CD4-positive, alpha-beta T cell treated with Interleukin-6 for 4 hours (primary cell): ENCODE measurements around the gene NIF3L1.
"Not testable (repeated sequence)": the region's sequence is repeated elsewhere in the genome, so short reads cannot be mapped to it uniquely, and the experiment has no call there.

Experiments used
- DNase-seq: peaks from one replicate; pipeline ENCODE4 v3.0.0-alpha.2; 2020; ENCODE audit warnings: mixed read lengths

The NIF3L1 gene

DNA sequence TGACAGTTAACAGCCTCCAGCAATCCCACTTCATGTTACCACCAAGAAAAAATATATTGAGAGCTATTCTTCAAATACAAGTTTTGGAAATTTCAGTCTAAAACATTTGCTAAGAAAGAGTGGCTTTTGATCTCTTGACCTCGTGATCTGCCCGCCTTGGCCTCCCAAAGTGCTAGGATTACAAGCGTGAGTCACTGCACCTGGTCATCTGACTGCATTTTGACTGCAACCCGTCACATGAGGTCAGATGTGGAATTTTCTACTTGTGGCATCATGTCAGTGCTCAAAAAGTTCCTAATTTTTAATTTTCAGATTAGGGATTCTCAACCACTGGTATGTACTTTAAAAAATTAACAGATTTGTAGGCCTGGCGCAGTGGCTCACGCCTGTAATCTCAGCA is 15.6 kb upstream of the NIF3L1 start:
- DNase-seq = no peak

DNA sequence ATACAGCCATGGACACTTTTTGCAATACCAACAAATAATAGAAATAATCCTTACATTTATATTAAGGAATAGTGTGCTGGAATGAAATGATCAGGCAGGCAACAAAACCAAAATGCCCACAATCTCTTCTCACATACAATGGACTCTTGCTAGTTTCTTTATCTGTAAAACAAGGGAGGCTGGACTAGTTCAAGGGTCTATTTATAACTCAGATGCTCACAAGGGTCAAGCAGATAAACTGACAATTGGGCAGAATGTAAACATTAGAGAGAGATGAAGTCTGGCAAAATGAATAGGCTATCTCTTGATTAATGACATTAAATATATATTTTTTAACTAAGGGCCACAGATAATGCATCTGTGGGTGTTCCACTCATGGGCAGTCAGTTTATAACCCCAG is 11.7 kb upstream of the NIF3L1 start:
- DNase-seq = no peak

DNA sequence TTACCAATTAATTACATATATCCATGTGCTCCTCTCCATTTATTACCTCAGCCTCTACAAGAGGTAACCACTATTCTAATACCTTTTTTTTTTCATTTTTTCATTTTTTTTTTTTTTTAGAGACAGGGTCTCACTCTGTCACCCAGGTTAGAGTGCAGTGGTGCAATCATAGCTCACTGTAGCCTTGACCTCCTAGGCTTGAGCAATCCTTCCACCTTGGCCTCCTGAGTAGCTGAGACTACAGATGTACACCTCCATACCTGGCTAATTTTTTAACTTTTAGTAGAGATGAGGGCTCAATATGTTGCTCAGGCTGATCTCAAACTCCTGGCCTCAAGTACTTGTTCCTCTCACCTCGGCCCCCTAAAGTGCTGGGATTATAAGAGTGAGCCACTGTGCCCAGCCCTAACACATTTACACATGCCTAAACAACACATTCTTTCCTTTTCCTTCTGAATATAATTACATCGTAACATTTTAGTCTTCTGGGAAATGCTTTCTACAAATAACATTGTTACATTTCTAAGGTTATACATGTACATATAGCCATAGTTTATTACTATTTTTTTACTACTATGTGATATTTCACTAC is 10.8 kb upstream of the NIF3L1 start:
- no peak for DNase-seq

DNA sequence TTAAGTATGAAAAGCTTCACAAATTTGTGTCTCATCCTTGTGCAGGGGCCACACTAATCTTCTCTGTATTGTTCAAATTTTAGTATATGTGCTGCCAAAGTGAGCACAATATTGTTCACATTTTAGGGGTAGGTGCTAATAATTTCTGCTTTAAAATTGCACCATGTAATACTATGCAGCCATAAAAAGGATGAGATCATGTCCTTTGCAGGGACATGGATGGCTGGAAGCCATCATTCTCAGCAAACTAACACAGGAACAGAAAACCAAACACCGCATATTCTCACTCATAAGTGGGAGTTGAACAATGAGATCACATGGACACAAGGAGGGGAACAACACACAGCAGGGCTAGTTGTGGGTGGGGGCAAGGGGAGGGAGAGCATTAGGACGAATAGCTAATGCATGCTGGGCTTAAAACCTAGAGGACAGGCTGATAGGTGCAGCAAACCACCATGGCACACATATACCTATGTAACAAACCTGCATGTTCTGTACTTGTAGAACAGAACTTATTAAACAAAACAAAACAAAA is 7.4 kb upstream of the NIF3L1 start:
- DNase-seq = not testable (repeated sequence)

DNA sequence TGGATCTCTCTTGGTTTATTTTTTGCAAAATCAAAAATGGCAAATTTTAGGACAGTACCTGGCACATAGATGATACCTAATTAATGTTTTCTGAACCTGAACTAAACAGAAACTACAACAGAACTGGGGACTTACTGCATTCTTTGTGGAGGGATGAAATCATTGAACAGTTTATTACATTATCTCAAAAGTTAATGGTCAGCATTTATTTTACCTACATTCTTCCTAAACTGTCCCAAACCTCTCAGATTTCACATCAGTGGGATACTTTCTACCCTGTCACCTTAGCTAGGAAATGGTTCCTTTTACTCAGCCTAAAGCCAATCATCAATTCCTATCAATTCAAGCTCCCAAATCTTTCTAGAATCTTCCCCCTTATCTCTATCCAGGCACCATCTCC is 10.3 kb downstream of the NIF3L1 start:
- DNase-seq = no peak

DNA sequence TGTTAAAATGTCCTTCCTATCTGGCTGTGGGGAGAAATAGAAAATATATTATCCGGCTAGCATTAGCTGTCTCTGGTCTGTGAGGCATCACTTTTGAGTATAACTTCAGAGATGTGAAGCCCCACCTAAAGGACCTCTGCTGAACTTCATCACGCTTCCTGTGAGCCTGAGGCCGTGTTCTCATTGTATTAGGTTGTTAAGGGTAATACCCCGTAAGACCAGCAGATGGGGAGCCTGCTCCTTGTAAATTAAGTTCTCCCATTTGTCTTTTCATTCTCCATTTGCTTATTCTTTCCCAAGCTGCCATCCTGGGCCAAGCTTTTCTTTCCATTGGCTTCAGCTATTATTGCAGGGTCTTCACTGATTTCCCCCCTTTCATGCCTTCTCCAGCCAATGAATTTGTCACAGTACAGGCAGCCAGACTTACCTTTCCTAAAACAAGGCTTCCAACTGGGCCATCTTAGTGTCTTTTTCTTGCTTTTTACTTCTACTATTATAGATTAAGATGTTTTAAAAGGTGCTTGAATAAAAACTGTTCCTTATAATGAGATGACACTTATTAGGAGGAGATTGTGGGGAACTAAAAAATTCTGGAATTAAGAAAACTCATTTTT is 12.4 kb downstream of the NIF3L1 start:
- peak; percentile 76 for DNase-seq

DNA sequence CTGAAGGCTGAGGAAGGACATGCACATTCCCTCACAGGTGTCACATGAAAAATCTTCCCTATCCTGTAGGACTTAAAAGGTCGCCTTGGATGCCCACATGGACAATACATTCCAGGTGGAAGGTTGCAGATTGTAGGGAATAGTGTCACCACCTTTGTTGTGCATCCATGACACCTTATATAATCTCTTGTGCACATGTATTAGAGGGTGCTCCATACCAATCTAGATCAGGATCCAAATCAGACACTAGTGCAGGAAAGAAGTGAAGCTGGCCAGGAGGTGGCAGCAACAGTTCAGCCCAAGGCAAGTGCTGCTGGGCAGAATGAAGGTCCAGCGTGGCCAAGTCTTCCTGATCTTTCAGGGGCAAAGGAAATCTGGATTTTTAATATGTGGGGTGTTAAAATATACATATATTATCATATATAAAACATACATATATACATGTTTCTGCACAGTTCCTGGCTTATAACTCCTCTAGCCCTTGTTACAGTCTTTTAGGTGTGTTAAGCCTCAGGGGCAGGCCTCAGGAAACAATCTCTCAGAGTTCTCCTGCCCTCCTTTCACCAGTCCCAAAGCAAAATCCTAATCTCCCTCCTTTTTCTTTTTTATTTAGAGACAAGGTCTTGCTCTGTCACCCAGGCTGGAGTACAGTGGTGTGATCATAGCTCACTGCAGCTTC is 16.6 kb downstream of the NIF3L1 start:
- DNase-seq = peak; percentile 57

DNA sequence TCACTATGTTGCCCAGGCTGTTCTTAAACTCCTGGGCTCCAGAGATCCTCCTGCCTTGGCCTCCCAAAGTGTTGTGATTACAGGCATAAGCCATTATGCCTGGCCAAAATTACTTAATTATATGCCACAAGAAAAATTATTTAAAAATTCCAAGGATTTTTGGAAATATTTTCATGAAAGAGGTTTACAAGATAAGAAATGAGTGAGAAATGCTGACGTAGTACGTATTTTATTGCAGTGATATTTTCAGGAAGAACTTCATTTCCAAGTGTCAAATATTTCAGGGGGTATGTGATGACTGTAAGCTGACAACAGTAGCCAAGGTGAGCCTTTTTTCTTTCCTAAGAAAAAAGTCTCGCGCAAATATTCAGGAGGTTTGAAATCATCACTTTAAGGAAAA is 20.8 kb downstream of the NIF3L1 start:
- no peak for DNase-seq

DNA sequence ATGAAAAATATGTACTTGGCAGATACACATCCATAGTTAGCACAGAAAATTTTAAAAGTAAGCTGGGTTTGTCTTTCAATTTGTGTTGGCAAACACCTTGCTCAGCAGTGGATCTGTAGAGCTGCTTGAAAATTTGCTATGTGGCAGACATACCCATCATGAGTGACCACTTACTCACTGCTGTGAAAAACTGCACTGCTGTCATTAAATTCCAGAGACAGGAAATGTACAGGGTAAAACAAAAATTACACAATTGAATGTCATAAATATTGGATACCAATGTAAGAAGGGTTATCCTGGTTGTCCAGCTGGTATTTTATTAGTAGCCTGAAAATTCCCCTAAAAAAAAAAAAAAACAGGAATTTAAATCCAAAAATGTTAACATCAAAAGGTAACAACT is 24.5 kb downstream of the NIF3L1 start:
- DNase-seq = no peak

DNA sequence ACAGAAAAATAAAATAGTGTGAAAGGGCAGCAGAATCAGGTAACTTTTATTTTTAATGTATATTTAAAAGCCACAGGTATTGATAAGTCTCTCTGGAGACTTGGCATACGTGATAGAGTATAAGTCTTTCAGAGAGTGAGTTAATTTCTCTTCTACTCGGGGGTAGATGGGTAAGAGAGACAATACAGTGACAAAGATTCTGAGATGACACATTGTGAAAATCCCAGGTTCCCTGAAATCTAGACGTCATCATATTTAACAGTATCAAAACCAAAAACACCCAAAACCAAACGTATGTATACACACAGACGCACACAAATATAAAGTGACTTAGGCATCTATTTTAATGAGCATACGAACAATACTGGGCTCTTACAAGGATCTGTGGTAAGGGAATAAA is 33.3 kb downstream of the NIF3L1 start:
- no peak for DNase-seq

DNA sequence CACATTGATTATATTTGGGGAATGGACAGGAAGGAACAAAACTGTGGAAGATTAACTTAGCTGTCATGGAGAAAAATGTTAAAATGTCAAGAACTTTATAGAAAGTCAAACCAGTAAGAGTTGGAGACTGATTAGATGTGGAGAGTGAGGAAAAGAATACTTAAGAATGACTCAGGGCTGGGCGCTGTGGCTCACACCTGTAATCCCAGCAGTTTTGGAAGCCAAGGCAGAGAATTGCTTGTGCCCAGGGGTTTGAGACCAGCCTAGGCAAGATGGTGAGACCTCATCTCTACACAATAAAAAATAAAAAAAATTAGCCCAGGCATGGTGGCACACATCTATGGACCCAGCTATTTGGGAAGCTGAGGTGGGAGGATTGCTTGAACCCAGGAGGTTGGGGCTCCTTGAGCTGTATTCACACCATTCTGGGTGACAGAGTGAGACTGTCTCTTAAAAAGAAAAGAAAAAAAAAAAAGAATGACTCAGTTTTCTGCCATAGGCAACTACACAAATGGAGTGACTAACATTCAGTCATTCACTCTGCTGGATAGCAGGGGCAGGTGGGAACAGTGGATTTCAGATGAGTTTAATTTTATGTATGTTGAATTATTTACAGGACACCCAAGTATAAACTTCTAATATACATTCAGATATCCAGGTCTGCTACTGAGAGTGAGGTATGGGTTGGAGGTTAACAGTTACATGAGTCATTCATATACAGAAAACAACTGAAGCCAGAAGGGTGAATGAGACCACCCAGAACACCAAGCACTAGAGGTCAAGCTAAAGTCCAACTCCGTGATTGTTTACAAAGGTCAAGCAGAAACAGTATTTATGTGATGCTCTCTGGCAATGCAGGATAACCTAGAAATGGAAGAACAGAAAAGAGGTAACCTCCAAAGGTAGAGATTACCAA is 40.4 kb downstream of the NIF3L1 start:
- no peak for DNase-seq

DNA sequence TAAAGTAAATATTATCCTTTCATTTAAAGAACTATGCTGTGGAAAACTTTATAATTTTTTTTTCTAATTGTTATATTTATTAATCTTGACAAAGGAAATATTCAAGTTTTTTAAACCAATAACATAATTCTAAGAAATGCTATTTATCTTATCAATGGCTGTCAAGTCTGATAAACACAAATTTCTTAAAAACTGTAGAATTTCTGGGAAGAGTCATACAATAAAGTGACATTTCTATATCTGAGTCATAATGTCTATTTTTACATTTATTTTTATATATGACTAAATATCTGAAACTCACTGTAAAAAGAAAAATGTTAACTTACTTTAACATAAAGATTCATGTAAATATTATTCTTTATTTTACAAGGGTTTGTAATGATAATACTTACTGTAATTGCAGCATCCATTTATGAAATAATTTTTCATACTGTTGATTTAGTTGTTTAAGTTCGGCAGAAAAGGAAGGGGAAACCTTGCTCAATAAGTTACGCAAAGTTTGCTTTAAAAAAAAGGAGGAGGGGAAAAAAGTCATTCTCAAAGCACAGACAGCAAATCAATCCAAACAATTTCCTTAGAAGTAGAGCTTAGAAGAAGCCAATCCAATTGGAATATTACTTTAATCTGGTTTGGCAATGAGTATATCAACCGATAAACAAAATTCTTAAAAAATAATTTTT is 41.9 kb downstream of the NIF3L1 start:
- DNase-seq = no peak

DNA sequence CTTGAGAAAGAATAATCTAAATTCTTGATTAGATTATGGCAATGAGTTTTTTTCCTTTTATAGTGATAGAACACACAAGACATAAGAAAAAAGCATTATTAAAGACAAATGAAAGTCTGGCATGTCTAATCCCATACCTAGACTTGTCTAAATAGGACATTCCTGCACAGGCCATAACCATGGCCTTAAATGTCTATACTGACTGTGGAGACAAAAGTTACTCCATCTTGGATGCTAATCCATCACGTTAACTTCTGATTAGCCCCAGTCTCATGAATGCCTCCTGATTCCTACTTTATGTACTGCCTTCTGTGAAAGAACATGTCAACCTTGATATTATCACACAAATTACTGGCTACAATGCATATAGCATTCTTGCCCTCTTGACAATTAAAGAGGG is 50.7 kb downstream of the NIF3L1 start:
- DNase-seq = no peak

DNA sequence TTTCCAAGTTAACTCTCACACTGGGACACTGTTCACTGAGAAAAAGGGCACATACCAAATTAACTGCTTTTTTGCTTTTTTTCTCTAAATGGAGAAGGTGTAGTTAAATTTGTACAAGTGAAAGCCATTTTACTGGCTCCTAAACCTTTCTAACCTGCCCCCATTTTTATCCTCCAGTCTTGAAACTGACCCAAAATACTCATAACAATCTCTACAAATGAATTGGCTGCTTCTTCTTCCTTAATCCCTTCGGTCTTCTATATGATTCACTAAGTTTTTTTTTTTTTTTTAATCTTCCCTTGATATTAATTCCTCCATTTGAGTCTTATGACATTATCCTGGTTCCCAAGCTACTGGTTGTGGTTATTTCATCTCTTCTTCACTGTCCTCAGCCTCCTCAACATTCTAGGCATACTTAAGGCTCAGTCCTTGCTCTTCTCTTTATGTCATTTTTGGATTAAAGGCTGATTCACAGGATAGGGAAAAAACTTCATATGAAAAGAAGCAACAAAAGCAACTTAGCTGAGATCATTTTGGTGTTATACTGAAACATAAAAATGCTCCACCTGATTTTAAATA is 54.4 kb downstream of the NIF3L1 start:
- DNase-seq = no peak

DNA sequence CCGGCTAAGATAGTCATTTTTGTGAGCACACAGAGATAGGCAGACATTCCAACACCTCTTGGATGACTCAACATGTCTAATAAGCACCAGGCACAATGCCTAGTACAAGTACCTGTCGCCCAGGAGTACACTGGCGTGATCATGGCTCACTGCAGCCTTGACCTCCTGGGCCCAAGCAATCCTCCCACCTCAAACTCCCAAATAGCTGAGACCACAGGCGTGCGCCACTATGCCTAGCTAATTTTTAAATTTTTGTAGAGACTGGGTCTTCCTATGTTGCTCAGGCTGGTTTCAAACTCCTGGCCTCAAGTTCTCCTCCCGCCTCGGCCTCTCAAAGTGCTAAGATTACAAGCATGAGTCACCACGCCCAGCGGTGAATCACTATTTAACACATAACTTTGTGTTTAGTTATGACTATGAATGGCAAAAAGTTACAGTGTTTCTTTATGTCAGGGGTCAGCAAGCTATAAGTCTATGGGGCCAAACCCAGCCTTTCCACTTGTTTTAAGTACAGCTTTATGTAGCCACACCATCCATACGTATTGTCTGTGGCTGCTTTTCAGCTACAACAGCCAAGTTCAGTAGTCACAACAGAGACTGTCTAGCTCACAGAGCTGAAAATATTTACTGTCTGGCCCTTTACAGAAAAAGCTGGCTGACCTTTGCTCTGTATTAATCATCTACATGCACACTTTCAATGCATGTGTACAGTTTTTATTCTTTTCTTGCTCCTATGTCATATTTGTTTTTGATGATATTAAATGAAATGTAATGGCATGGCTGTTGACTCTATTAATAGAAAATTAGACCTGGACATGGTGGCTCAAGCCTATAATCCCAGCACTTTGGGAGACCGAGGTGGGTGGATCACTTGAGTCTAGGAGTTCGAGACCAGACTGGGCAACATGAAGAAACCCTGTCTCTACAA is 55.6 kb downstream of the NIF3L1 start:
- DNase-seq = peak; percentile 41

DNA sequence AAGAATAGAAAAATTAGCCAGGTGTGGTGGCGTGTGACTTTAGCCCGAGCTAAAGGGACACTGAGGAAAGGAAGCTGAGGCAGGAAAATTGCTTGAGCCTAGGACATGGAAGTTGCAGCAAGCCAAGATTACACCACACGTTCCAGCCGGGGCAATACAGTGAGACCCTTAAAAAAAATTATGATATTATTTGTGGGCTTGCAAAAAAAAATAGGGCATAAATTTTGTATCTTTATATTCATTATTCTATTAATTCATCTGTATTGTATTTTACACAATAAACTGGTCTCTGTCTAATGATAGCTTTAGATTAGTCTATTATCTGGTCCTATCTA is 56.2 kb downstream of the NIF3L1 start:
- DNase-seq = no peak

DNA sequence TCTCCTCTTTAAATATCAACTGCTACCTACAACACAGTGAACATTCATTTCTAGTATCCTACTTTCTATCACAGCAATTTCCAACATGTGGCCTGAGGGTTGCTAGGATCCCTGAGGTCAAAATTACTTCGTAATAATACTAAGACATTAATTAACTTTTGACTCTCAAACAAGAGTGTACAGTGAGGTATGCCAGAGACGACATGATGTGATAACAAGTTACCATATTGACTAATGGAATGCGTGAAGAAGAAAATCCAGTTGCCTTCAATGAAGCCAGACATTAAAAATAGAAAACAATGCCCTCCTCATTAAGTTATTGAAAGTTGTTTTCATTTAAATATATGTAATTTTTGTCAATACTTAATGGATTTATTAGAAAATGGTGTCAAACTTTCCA is 61.2 kb downstream of the NIF3L1 start:
- DNase-seq = no peak
